Small intestine (tissue), 7 donors: ENCODE measurements around the gene PHACTR3. TPM values are rescaled to one million over a fixed set of nuclear protein-coding genes. Genes with fewer than 3 reads are reported as not detected.

ENCODE experiments used
- DNase-seq, 2 donors: peaks; one replicate each; pipeline versions ENCODE4 v3.0.0 to v3.0.0-alpha.2; 2013
- FAIRE-seq: peaks from 2 replicates; lab custom pipeline; 2012; peaks lifted over from hg19 to GRCh38; lab: Jason Lieb, UNC
- H3K27ac ChIP-seq, 3 donors: one replicate each; pipeline ENCODE4 v1.5.1; 2013; ENCODE audit warnings: low read length in 2 of 3, mild to moderate bottlenecking in 2 of 3, control low read depth in 1 of 3, inconsistent platforms in 1 of 3, low read depth in 1 of 3, moderate library complexity in 1 of 3
- H3K27me3 ChIP-seq, 3 donors: one replicate each; pipeline ENCODE4 v1.6.1; 2013; ENCODE audit warnings: low read length in 3 of 3, inconsistent platforms in 1 of 3; ENCODE audit not compliant: control insufficient read depth in 3 of 3, insufficient read depth in 3 of 3
- H3K36me3 ChIP-seq, 3 donors: one replicate each; pipeline ENCODE4 v1.6.1; 2013; ENCODE audit warnings: low read length in 3 of 3, inconsistent platforms in 1 of 3, low read depth in 1 of 3, mild to moderate bottlenecking in 1 of 3, moderate library complexity in 1 of 3; ENCODE audit not compliant: control insufficient read depth in 3 of 3, insufficient read depth in 2 of 3
- H3K4me1 ChIP-seq, 3 donors: one replicate each; pipeline ENCODE4 v1.6.1; 2013; ENCODE audit warnings: low read length in 2 of 3, inconsistent platforms in 1 of 3, low read depth in 1 of 3, mild to moderate bottlenecking in 1 of 3, moderate library complexity in 1 of 3; ENCODE audit not compliant: control insufficient read depth in 3 of 3, insufficient read depth in 2 of 3
- H3K4me3 ChIP-seq, 3 donors: one replicate each; pipeline ENCODE4 v1.5.1; 2013; ENCODE audit warnings: low read length in 3 of 3, control low read depth in 1 of 3, inconsistent platforms in 1 of 3, low read depth in 1 of 3, mild to moderate bottlenecking in 1 of 3, moderate library complexity in 1 of 3
- H3K9me3 ChIP-seq, 2 donors: one replicate each; pipeline ENCODE4 v1.6.1; 2013; ENCODE audit warnings: low read depth in 1 of 2, low read length in 1 of 2; ENCODE audit not compliant: control insufficient read depth in 2 of 2, insufficient read depth in 1 of 2
- WGBS, 3 donors: extraction: QIAGEN DNeasy Blood & Tissue Kit; methylation state at CpG; one replicate each; pipeline ENCODE4 v1.1.7; 2013; 5-methylcytosine and 5-hydroxymethylcytosine counted together
- polyA plus RNA-seq, 4 donors: library from polyadenylated mRNA; stranded (reverse) in 3 of 4; unstranded in 1 of 4; fragments of 200-250 nt in 3 of 4; fragments of 120-200 nt in 1 of 4; gene quantifications; one replicate each; pipeline versions ENCODE4 v1.2.1 to v1.2.3, GENCODE V29; 2013
- donor health status: healthy with polysubstance abuse.
- donor health status: control.
- donor health status: control.
- donor health status: Bipolar disorder and iron deficiency.
- donor health status: healthy.

The PHACTR3 gene
- polyA plus RNA-seq, 4 donors = 1.9 to 7.1 (median 4.9) TPM

DNA sequence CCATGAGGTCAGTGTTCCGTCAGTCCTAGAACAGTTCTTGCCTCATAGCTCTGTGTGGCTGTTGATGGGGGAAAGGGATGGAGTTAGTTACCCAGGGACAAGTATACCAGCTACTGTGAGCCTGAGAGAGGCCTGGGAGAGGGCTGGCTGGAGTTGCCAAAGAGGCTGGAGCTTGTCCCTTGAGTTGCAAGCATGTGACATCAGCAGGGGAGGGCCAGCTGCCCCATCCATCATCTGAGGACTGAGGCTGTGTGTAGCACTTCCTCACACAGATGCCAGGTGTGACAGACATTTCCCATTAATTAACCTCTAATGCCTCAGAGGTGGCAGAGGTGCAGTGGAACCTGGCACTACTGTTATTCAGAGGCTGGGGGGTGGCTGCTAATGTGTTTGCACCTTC is 131.6 kb downstream of the PHACTR3 start:
- Histone ChIP-seq H3K4me3 (no peak overlapping the region), H3K27me3 (no peaks in the 10 kb centered on the region), H3K27ac (no peak overlapping the region), H3K36me3 (no peaks in the 10 kb centered on the region), H3K4me1 (no peaks in the 10 kb centered on the region), H3K9me3 (no peaks in the 10 kb centered on the region)
- WGBS, 3 donors = 73 to 74% (median 74%) methylated on average over 1 of the region's 1 CpG
- FAIRE-seq (no peak), DNase-seq (no peak)

DNA sequence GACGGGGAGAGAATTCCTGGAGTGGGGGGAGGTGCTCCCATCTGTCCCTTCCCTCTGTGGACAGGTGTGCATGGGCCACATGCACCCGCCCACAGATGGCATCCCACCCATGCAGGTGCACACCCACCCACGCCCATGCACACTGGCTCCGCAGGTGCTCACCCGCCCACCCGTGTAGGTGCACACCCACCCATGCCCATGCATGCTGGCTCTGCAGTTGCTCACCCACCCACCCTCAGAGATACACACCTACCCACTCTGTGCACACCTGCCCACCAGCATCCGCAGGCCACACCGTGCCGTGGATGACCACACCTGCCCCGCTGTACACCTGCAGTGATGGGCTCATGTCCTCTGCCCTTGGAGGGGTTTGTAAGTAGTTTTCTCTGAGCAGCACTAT is 132.0 kb downstream of the PHACTR3 start:
- 44 to 78% (median 72%) methylated on average over 7 to 10 of the region's 10 CpGs for WGBS, 3 donors
- FAIRE-seq (no peak), DNase-seq (no peak)
- H3K36me3 ChIP-seq = no peaks in the 10 kb centered on the region
- H3K27ac ChIP-seq = no peak overlapping the region
- no peak overlapping the region for H3K4me3 ChIP-seq
- no peaks in the 10 kb centered on the region for H3K4me1 ChIP-seq
- no peaks in the 10 kb centered on the region for H3K27me3 ChIP-seq
- no peaks in the 10 kb centered on the region for H3K9me3 ChIP-seq

DNA sequence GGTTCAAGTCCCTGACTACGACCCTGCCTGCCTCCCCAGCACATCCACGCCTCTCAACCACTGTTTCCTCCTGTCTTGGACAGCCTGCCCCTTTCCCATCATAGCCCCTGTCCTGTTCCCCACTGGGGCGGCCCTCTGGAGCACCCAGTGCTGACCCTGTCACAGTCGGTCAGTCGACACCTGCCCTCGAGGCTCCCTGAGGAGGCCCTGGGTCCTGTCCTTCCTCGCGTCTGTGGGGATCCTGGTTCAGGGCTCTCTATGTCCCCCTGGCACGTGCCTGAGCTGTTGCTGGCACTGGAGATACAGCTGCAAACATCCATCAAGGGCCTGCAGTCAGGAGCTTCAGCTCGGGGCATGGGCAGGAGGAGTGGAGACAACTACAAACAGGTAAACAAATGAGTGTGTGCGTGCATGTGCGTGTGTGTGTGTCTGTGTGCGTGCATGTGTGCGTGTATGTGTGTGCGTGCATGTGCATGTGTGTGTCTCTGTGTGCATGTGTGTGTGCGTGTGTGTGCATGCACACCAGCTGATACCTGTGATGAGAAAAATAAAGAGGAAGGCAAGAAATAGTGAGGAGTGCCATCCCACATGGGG is 132.8 kb downstream of the PHACTR3 start:
- WGBS, 3 donors = 61 to 71% (median 63%) methylated on average over 16 of the region's 16 CpGs
- no peaks in the 10 kb centered on the region for H3K9me3 ChIP-seq
- no peak overlapping the region for H3K4me3 ChIP-seq
- H3K36me3 ChIP-seq = no peaks in the 10 kb centered on the region
- DNase-seq (no peak), FAIRE-seq (no peak)
- no peaks in the 10 kb centered on the region for H3K27me3 ChIP-seq
- H3K27ac ChIP-seq = no peak overlapping the region
- no peaks in the 10 kb centered on the region for H3K4me1 ChIP-seq

DNA sequence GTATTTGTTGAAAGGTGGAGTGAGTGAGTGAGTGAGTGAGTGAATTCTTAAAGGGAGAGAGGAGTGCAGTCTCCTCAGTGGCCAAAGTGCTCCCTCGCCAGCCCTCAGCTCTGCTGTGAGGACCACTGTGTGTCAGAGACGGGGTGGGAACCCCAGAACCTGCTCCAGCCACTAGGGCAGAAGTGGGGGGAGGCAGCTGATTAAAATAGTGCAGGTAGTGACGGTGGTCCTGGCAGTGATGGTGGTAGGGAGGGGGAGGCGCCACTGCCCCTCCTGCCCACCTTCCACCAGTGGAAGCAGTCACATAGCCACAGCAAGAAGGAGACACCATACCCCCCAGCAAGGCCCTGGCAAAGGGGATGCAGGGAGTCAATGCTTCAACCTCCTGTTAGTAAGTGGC is 133.5 kb downstream of the PHACTR3 start:
- FAIRE-seq = no peak
- no peaks in the 10 kb centered on the region for H3K27me3 ChIP-seq
- no peak for DNase-seq

DNA sequence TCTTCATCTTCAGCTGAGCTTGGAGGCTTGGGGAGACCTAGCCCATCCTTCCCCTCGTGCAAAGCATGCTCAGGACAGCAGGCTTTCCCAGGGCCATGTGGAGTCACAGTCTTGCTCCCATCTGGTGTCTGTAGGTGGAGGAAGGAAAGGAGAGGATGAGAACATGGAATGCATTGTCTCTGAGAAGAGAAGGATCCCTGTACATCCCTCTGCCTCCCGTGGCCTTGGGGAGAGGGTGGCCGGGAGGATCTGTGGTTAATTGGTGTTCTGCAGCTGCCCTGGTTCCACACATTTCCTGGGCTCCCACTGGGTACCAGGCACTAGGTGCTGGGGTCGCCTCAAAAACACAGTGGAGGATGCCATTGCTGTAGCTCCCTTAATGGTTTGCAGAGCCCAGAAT is 134.5 kb downstream of the PHACTR3 start:
- 35 to 63% (median 38%) methylated on average over 4 of the region's 4 CpGs for WGBS, 3 donors
- no peak for DNase-seq
- Histone ChIP-seq H3K4me3 (no peak overlapping the region), H3K9me3 (no peaks in the 10 kb centered on the region), H3K27me3 (no peaks in the 10 kb centered on the region), H3K4me1 (no peaks in the 10 kb centered on the region), H3K36me3 (no peaks in the 10 kb centered on the region), H3K27ac (no peak overlapping the region)
- FAIRE-seq = no peak

More for the DNA sequence above, 133.5 kb downstream of the PHACTR3 start:
- Histone ChIP-seq H3K27ac (no peak overlapping the region), H3K36me3 (no peaks in the 10 kb centered on the region), H3K4me3 (no peak overlapping the region), H3K4me1 (no peaks in the 10 kb centered on the region), H3K9me3 (no peaks in the 10 kb centered on the region)
- 65 to 73% (median 70%) methylated on average over 4 of the region's 4 CpGs for WGBS, 3 donors

DNA sequence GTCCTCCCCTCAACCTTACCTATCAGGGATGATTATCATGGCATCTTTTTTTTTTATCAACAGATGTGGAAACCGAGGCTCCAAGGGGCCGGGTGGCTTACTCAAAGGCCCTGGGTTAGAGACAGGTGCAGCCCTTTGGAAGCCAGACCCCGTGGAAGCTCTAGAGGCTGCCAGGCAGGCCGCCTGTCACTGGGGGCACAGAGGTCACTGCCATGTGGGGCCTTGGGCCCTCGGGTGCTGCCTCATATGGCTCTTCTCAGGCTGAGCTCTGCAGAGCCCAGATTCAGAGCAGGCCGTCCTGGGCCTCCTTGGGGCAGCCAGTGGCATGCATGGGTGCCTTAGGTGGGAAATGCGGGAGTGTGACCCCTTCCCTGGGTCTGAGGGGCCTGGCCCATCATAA is 136.3 kb downstream of the PHACTR3 start:
- Histone ChIP-seq H3K4me3 (no peak overlapping the region), H3K27me3 (no peaks in the 10 kb centered on the region), H3K36me3 (no peaks in the 10 kb centered on the region), H3K9me3 (no peaks in the 10 kb centered on the region), H3K27ac (no peak overlapping the region), H3K4me1 (no peaks in the 10 kb centered on the region)
- 56 to 76% (median 70%) methylated on average over 7 of the region's 7 CpGs for WGBS, 3 donors
- DNase-seq = no peak
- no peak for FAIRE-seq

DNA sequence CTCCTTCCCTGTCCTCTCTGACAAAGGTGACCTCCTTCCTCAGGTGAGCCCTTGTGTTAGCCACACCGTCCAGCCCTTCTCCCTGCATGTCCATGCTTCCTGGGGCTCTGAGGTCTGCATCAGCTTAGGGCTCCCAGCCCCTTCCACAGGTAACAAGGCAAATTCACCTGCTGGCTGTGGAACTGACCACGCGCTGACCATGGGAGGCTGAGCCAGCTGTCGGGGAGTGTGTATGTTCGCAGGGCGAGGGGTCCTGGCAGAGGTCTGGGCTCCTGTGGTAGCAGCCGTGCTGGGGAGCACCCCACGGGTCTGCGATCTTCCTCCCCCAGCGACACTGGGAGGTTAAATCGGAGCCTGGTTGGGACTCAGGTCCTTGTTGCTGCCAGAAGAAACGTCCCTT is 136.7 kb downstream of the PHACTR3 start:
- no peak overlapping the region for H3K4me3 ChIP-seq
- WGBS, 3 donors = 84 to 90% (median 87%) methylated on average over 12 of the region's 12 CpGs
- FAIRE-seq (no peak), DNase-seq (no peak)
- no peaks in the 10 kb centered on the region for H3K36me3 ChIP-seq
- no peaks in the 10 kb centered on the region for H3K4me1 ChIP-seq
- H3K27ac ChIP-seq = no peak overlapping the region
- no peaks in the 10 kb centered on the region for H3K27me3 ChIP-seq
- no peaks in the 10 kb centered on the region for H3K9me3 ChIP-seq

DNA sequence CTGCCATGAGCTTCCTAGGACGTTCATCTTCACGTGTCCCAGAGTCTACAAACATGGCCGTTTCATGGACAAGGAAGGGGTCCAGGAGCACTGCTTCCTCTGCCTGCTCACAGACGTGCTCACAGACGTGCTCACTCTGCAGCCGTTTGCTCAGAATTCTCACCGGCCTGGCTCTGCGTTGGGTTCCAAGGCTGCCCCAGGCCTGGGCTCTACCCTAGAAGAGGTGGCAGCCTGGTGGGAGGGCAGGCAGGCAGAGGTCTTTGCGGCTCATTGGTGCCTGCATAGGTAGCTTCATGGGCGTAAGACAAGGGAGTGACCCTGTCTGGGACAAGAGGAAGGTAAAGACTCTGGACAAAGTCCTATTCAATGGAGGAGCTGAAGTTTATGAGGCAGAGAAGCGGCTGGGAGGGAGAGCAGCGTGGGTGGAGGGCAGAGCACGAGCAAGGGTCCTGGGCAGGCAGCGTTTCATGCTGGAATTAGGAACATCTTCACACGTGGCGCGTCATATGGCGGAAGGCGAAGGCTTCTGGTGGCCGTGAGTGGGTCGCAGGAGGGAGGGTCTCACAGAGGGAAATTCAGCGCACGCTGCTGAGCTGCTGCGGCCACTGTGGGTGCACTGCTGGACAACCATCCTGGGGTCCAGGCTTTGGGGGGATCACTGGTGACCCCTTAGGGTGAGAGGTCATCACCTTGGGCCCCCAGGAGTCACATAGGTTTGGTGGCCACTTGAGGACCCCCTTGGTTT is 138.2 kb downstream of the PHACTR3 start:
- Histone ChIP-seq H3K9me3 (no peaks in the 10 kb centered on the region), H3K4me3 (no peak overlapping the region), H3K27me3 (no peaks in the 10 kb centered on the region), H3K4me1 (no peaks in the 10 kb centered on the region), H3K36me3 (no peaks in the 10 kb centered on the region), H3K27ac (no peak overlapping the region)
- 79 to 84% (median 80%) methylated on average over 24 of the region's 24 CpGs for WGBS, 3 donors
- DNase-seq (no peak), FAIRE-seq (no peak)
